GM19023 (cell line): ENCODE measurements around the gene RARRES1.
"Not testable (repeated sequence)": the region's sequence is repeated elsewhere in the genome, so short reads cannot be mapped to it uniquely, and the experiment has no call there.

Experiments used
- ATAC-seq: cut with Tn5 transposase; IDR thresholded peaks from one replicate; pipeline ENCODE4 v1.9.1; 2021; ENCODE audit warnings: mild to moderate bottlenecking, moderate library complexity; ENCODE audit not compliant: unreplicated experiment

RARRES1 gene

DNA sequence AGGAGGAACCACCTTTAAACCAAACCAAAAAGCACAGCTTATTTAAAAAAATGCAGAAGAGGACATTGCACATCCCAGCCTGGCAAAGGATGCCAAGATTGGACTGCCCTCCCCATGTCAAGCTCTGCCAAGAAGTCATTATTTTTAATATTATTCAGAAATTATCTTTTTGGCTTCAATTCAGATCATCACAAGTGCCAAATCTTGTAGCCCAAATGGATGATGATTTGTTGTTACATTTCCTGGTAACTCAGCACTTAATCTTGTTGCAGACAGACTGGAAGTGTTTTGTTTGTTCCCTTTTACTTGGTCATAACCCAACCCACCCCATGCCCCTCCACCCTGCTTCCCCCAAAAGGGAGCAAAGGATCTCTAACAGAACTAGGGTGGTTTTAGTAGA lies 31.7 kb downstream of the RARRES1 start:
- ATAC-seq: no peak

DNA sequence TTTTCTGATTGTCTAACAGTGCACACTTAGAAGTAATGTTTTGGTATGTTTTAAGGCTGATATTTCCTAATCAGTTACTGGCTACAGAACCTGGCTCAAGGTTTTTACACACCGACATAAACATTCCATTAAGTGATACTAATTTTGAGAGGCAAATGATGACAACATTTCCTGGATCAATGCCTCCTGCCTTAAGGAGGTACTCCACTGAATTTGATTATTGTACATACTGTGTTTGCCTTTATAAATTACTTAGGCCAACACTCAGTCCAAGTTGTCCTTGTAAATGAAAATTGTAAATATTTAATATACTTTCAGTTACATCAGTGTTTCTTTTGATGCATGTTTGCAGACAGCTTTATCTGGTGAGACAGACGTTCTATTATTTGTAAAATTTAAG lies 35.6 kb downstream of the RARRES1 start:
- ATAC-seq: no peak

DNA sequence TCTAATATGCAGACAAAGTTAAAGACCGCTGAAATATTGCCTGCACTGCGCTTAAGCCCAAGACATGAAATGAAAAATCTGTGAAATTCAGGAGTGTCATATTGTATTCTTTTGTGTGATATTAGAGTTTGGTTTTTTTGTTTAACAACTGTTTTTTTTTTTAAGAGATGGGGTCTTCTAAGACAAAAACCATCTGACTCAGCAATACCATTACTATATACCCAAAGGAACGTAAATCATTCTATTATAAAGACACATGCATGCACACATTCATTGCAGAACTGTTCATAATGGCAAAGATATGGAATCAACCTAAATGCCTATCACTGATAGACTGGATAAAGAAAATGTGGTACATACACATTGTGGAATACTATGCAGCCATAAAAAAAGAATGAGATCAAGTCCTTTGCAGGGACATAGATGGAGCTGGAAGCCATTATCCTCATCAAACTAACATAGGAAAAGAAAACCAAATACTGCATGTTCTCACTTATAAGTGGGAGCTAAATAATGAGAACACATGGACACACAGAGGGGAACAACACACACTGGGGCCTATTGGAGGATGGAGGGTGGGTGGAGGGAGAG lies 38.3 kb downstream of the RARRES1 start:
- not testable (repeated sequence) for ATAC-seq

DNA sequence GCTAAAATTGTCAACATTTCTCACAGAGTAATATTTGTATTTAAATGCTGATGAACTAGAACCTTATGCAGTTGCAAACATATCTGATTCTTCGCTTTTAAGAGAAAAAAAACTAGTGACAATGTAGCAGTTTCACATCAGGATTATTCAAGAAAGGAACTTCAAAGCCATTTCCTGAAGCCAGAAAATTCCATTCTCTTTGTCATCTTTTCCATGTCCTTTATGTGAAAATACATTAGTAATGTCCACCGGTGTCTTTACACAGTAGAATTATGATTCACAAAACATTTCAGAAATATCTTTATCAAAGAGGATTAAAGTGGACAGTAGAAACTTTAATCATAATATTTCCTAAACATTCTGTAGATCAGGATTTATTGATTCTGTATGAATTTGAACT lies 47.1 kb downstream of the RARRES1 start:
- ATAC-seq: no peak

DNA sequence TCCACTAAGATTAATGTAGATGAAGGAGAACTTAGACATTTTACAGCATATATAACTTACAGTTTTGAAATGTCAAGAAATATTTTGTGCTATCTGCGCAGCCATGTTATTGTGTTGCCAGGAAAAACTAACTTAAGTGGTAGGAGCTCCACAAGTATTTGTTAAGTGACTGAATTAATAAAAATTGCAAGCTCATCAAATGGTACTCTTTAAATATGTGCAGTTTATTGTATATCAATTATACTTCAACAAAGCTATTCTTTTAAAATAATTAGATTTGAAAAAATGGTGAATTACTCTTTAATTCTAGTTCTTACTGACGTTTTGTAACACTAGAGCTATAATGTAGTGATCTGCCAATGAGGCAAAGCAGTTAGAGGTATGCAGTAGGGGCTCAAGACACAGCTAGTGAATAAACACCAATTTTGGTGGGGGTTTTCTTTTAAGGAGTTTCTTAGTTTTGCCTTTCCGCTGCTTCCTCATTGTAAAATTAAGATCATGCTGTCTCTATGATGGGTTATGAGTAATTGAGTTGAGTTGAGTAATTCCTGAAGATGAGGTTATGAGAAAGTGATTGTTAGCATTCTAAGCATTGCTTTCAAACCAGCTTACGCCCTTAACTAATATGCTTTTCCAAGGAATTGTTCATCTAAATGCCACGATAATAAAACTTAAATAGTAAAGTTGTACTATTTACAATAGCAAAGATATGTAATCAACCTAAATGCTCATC lies 48.9 kb downstream of the RARRES1 start:
- no peak for ATAC-seq

DNA sequence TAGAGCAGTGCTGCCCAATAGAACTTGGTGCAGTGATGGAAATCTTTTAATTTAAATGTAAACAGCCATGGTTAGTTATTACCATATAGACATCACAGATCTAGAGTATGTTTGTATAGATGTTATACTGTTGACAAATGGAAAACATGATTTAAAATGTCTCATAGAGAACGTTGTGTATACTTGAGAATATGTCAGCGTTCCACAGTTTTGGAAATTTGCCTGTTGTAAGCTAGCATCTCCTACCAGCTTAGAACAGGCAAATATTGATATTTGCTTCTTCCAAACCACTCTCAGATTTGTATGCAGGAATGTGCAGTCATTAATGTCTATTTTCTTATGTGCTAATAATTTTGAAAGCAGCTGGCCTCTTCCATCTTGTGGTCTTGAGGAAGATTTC lies 51.4 kb downstream of the RARRES1 start:
- ATAC-seq: no peak

DNA sequence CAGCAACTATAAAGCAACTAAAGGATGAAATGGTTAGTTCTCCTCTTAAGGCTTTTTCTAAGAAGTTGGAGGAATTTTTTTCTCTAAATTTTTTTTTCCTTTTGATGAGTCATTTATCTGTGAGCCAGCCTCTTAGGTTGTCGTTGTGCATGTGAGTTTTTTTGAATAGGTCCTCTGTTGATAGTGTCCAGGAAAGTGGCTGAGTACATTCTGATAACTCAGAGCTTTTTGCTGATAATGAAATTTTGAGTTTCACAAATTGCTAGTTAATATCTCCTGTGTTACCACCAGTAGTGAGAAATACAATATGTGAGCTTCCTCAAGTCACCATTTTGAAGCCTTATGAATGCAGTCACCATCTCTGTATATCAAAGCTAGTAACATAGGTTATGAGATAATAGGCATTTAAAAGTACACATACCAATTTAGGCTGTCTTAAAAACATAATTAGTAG lies 52.7 kb downstream of the RARRES1 start:
- ATAC-seq: no peak

DNA sequence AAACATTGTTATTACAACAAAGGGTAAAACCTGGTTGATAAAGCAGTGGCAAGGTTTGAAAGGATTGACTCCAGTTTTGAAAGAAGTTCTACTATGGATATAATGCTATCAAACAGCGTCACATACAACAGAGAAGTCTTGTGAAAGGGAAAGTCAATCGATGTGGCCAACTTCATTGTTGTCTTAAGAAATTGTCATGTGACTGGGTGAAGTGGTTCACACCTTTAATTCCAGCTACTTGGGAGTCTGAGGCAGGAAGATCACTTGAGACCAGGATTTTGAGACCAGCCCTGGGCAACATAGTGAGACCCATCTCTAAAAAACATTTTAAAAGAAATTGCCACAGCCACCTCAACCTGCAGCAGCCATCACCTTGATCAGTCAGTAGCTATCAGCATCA lies 53.6 kb downstream of the RARRES1 start:
- ATAC-seq: no peak

DNA sequence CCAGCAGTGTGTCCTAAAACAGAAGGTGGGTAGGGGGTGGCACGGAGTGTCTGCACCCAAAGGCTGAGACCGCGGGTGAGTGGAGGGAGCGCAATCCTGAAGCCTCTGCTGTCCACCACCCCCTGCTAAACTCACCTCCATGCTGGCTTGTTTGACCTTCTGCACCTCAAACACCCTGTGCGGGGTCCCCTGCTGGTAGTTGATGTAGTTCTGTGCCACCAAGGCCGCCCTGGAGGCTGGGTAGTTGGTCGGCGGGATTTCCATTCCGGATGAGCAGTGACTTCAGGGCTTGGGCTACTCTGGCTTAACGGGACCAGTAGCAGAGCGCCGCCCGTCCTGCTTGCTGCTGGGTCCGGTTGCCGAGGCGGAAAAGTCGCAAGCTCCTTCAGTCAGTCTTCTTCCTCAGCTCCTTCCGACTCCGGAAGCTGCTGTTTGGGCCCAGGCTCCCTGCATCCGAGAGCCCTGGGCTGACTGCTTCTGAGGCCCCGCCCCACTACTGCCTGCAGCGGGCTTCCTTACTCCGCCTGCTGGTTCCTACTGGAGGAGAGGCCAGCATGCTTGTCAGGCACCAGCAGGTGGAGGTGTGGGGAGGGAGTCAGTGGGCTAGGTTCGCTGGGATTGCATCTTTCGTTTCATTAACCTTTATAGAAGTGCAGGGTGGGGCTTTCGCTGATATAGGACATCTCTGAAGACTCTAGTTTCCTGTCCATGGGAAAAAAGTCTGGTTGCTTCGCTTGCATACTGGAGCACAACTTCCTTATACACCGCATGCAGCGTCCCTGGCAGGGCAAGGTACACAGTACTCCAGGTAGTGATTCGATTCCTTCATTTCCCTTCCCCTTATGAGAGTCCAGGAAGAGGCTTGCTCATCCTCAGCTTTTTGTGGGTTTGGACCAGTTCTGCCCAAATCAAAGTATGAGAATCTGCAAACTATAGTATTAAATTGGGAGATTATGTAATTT lies 59.8 kb downstream of the RARRES1 start, which contains the start of gene LXN:
TSS of gene LXN (minus strand) at position 434 of the 962 bp plus-strand sequence. CDS start at position 264, 170 bp downstream.
- peak; percentile 99 for ATAC-seq

DNA sequence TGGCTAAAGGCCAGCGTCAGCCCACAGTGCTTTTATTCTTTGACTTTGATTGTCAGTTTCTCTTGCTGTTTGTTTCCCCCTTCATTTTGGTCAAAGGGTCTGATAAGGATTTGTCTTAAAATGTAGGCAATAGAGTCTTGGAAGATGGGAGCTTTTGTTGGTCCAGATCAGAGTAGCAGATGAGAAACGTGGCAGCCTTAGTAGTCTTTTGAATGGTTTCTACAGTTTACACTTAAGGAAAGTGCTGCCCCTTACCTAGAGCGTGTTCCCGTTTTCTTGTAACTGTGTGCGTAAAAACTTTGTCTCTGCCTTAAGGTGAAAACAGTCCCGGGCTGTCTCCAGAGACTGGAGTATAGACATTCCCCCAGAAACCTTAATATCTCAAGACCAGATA lies 60.4 kb downstream of the RARRES1 start:
- ATAC-seq: no peak

DNA sequence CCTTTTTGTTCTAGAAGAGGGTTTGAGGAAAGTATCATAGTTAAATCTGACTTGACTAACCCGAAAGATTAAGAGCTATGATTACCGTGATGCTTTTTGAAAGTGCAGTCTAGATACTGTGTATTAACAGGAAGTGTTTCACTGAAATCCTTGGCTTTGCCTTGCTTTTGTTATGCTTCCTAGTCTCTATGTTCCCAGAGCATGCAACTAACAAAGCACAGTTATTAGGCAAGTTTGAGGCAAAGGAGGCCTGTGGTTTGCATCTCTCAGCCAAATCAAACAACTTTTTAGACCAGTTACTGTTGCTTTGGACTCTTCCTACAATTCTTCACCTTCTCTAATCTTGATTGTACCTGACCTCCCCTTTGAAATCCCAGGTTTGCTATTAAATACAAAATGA lies 63.8 kb downstream of the RARRES1 start:
- ATAC-seq: no peak

DNA sequence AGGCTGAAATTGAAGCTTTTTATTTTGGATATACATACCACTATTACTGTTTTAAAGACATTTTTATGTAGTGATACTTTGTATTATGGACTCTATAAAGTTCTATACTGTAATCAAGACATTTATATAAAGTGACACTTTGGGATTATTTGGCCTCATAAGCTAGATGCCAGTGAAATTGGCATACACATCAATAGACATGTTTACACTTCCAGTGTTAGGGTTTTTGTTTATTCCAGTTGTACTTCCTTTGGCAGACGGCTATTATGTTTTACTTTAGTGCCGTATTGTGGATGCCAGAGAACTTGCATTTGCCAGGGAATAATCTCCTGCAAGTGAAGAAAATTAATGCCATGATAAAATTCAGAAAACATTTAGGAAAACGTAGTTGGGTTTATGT lies 65.8 kb downstream of the RARRES1 start:
- no peak for ATAC-seq

DNA sequence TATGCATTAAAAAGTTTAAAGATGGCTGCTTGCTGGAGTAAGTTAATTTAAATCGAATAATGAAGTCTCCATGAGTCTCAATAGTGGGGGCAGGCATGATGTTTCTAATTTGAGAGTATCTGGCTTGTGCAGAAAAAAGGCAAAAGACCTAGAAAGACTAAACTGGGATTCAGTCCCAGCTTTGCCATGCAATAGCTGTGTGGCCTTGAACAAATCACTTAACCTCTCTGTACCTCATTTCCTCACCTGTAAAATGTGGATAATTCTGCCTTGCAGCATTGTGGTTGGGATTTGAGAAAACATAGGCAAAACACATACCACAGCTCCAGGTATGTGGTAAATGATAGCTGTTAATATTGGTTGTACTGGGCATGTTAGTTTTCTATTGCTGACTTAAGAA lies 68.4 kb downstream of the RARRES1 start:
- ATAC-seq: no peak

DNA sequence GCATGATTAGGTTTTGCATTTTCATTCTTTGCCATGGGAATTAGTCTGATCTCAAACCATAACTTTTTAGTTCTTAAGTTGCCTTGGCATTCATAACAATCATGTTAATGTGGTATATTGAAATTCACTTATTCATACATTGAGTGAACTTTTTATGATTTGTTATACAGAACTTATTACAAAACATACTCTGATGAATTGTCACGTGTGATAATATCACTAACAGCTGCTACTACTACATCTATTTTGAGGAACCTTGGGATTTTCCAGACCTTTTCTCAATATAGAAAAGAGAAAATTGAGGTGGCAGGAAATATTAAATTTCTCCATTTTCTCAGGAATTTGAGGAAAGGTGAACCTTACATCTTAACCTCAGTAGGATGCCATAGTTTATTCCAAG lies 69.0 kb downstream of the RARRES1 start:
- ATAC-seq: no peak

DNA sequence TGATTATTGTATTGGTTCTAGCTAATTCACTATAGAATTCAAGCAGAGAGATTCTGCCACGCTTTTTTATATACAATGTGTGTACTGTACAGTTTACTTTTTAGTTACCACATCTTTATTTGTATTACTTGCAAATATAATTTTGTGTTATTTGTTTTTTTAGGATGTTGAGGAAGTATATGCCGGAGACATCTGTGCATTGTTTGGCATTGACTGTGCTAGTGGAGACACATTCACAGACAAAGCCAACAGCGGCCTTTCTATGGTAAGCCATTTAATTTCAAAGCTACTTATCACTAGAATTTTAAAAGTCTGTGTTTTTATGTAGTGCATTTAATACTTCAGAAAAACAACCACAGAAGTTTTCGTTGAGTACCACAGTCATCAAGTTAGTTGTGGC lies 71.5 kb downstream of the RARRES1 start:
- ATAC-seq: no peak

DNA sequence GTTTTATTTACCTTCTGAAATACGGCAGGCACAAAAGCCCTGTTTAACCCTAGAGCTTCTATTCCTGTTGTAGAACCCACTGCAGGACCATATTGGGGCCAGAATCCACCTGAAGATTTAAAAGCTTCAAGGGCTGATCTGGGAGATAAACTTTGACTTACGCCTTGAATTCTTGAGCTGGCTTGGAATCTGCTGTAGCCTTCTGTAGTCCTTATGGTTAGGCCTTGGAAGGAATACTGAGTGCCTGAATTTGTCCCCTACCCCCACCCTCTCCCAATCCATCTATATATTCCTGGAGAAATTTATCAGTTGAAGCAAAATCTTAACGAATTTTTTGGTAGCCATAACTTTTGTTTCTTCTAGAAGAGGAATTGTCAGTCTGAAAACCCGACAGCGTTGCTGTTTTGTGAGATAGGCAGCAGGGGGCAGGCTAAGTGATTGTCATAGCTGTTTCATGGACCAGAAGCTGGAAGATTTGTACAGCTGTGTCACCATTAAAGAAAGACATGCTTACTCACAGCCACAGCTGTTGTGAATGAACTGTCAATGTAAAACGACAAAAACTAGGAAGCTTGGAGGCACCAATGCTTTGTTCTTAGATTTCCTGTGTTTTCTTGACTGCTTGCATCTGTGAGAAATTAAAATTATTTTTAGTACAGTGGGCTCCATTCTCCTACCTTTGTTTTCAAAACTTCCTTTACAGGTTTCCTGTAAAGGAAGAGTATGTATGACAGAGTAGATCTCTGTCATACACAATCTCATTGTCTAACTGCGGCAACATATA lies 72.6 kb downstream of the RARRES1 start:
- ATAC-seq: peak; percentile 70

DNA sequence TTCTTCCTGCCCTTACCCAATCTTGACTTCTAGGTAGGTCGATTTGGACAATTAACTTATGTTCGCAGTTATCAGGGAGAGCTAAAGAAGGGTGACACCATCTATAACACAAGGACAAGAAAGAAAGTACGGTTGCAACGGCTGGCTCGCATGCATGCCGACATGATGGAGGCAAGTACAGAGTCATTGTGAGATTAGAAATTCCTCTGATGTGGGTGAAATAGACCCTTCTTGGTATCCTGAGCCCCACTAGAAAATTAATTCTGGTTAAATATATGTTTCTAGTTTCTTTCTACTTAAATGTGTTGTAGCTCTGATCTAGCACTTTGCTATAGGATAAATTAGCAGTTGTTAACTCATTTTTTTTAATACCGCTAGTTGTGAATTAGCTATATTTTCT lies 73.4 kb downstream of the RARRES1 start:
- ATAC-seq: no peak

DNA sequence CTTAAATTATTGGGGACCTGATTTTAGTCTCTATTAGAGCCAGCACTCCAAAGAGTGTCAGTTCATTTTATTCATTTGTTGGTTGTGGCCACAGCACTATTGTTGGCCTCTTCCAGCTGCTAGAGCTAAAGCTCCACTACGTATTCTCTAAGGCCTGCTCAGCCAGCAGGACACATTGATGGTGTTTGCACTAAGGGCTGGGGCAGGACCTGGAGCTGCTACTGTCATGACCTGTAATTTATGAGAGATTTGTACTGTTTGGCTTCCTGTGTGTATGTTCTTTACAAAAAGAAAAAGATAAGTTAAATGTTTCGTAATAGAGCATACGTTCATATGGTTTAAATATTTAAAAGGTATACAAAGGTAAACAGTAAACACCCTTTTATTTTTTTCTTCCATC lies 79.8 kb downstream of the RARRES1 start:
- no peak for ATAC-seq

DNA sequence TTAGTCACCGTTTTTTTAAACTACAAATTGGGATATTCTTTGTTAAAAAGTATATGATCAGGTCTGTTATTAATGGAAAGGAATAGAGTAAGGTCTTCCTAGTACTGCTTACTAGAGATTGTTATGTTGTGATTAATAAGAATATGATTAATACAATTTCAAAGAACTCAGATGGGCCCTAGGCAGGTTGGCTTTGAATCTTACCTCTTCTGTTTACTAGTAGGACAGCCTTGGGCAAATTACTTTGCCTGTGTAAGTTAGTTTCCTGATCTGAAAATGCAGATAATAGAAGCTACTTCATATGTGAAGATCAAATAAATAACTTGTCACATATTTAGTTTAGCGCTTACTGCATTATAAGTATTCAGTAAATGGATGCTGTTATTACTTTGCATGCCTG lies 81.1 kb downstream of the RARRES1 start:
- ATAC-seq: no peak

DNA sequence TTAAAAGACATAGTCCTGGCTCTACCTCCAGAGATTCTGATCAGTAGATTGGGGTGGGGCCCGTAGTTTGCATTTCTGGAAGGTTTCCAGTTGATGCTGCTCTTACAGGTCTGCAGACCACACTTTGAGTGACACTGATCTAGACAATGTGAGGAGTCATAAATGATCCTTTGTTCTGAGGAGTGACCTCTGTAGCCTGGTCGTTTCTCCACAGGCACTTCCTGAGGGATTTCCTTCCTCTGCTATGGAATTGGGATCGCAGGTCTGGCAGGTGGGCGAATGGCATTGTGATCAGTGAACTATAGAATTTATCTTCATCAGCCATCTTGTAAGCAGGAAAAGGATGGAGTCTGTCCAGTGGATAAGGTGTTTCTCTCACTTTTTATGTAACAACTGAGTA lies 82.5 kb downstream of the RARRES1 start:
- no peak for ATAC-seq
